Body of pancreas (tissue), 4 donors: ENCODE results near the gene MYMX. TPM values are rescaled to one million over a fixed set of nuclear protein-coding genes. Genes with fewer than 3 reads are reported as not detected.
A peak's percentile ranks its signal among the peaks of the same experiment; 100 is the strongest.

Experiments used
- ATAC-seq: fragments of 150-250 bp; one replicate; pipeline ENCODE4 v1.9.1; 2016
- DNase-seq, 4 donors: peaks; one replicate each; pipeline ENCODE4 v3.0.0-alpha.2; 2019
- H3K27ac ChIP-seq, 4 donors: fragments of 200-600 bp; sonication (generic); 1 replicate in 3 of 4; 2 replicates in 1 of 4; pipeline versions ENCODE4 v1.5.1 to v1.6.1; 2016 to 2019; ENCODE audit warnings: mild to moderate bottlenecking in 1 of 4, mixed read lengths in 1 of 4, moderate library complexity in 1 of 4
- H3K27me3 ChIP-seq, 2 donors: fragments of 200-600 bp; sonication (generic); one replicate each; pipeline ENCODE4 v1.6.0; 2016; ENCODE audit warnings: mild to moderate bottlenecking in 1 of 2
- H3K36me3 ChIP-seq, 2 donors: fragments of 200-600 bp; sonication (generic); replicated peaks in 1 of 2; 2 replicates each; pipeline ENCODE4 v1.5.1; 2016; ENCODE audit warnings: low read depth in 2 of 2; ENCODE audit not compliant: insufficient read depth in 1 of 2
- H3K4me1 ChIP-seq: fragments of 200-600 bp; sonication (generic); one replicate; pipeline ENCODE4 v1.6.0; 2016
- H3K4me3 ChIP-seq, 2 donors: fragments of 200-600 bp; sonication (generic); 1 replicate in 1 of 2; 2 replicates in 1 of 2; pipeline ENCODE4 v1.5.1; 2016 to 2019
- H3K9me3 ChIP-seq, 3 donors: fragments of 200-600 bp; sonication (generic); 1 replicate in 2 of 3; 2 replicates in 1 of 3; pipeline ENCODE4 v1.5.1; 2016
- POLR2A ChIP-seq, 3 donors: fragments of 450-650 bp; IDR thresholded peaks; one replicate each; pipeline ENCODE4 v1.6.1; 2016; ENCODE audit warnings: antibody characterized with exemption in 3 of 3, mild to moderate bottlenecking in 2 of 3
- WGBS, 2 donors: methylation state at CpG; one replicate each; pipeline ENCODE4 v1.1.5; 2017; 5-methylcytosine and 5-hydroxymethylcytosine counted together
- intact Hi-C: fragments of 100-400 bp; cut with DNase I; formaldehyde crosslinking; loops from one replicate; pipeline ENCODE4 v1.15.1; 2023
- total RNA-seq, 2 donors: library from RNA; depleted of rRNA; stranded (reverse); fragments of >200 nt; gene quantifications; one replicate each; pipeline ENCODE4 v1.1.0, GENCODE V29; 2016
- TF ChIP-seq, protein P1 (sequence below), 7 experiments: fragments of 450-650 bp in 4 of 7; fragments of 200-600 bp in 3 of 7; sonication (generic) in 3 of 7; IDR thresholded peaks; one replicate each; pipeline ENCODE4 v1.5.1; 2016 to 2019; ENCODE audit warnings: antibody characterized with exemption in 7 of 7

The MYMX gene
- total RNA-seq, 2 donors from 2014 or later: 4.2 TPM; not detected in 1

DNA sequence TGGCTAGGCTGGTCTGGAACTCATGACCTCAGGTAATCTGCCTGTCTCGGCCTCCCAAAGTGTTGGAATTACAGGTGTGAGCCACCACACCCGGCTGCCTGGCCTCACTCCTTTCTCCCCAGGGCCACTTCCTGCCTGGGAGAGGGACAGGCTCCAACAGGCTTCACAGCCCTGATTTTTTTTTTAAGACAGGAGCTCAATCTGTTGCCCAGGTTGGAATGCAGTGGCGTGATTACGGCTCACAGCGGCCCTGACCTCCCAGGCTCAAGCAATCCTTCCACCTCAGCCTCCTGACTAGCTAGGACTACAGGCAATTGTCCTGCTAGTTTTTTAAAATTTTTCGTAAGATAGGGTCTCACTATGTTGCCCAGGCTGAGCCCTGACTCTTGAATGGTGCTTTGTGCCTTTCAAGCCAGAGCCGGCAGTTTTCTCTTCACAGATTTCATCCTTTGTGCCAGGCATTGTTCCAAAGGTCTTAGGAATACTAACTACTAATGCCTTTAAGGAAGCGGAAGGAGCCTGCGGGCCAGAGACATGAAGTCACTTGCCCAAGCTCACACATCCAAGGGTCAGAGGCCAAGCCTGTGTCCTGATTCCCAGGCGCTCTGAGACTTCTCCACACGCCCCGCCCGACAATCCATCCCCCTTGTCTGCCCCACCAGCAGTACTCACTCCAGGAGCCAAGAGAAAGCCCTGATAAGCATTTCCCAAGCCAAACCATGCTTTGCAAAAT lies 38.9 kb upstream of the MYMX start:
- intact Hi-C loops: loop anchor here (10.0 kb wide), 1 partner anchor 167 kb away; the partner anchor contains the start of gene SPATS1
- Histone ChIP-seq H3K27ac (no peak overlapping the region), H3K4me1 (peaks cover 3% of the 10 kb centered on the region), H3K4me3 (no peak overlapping the region), H3K27me3 (no peaks in the 10 kb centered on the region), H3K9me3 (no peaks in the 10 kb centered on the region), H3K36me3 (no peaks in the 10 kb centered on the region)
- ATAC-seq (peak; percentile 57), DNase-seq (peak in 3 of 4 donors; percentile 31 to 62 (median 50))
- TF ChIP-seq, protein P1, sequence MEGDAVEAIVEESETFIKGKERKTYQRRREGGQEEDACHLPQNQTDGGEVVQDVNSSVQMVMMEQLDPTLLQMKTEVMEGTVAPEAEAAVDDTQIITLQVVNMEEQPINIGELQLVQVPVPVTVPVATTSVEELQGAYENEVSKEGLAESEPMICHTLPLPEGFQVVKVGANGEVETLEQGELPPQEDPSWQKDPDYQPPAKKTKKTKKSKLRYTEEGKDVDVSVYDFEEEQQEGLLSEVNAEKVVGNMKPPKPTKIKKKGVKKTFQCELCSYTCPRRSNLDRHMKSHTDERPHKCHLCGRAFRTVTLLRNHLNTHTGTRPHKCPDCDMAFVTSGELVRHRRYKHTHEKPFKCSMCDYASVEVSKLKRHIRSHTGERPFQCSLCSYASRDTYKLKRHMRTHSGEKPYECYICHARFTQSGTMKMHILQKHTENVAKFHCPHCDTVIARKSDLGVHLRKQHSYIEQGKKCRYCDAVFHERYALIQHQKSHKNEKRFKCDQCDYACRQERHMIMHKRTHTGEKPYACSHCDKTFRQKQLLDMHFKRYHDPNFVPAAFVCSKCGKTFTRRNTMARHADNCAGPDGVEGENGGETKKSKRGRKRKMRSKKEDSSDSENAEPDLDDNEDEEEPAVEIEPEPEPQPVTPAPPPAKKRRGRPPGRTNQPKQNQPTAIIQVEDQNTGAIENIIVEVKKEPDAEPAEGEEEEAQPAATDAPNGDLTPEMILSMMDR (IDR thresholded peaks at IDR 0.05): no peak
- TF ChIP-seq POLR2A (IDR thresholded peaks at IDR 0.05): no peak
- WGBS, 2 donors: 87 to 90% methylated on average over 13 of the region's 13 CpGs

GRCh38 chr6:44178424-44179071 lies 38.2 kb upstream of the MYMX start:
- no peak overlapping the region for H3K27ac ChIP-seq
- ATAC-seq: no peak
- intact Hi-C loops: loop anchor here (10.0 kb wide), 1 partner anchor 166 kb away; the partner anchor contains the start of gene SPATS1

DNA sequence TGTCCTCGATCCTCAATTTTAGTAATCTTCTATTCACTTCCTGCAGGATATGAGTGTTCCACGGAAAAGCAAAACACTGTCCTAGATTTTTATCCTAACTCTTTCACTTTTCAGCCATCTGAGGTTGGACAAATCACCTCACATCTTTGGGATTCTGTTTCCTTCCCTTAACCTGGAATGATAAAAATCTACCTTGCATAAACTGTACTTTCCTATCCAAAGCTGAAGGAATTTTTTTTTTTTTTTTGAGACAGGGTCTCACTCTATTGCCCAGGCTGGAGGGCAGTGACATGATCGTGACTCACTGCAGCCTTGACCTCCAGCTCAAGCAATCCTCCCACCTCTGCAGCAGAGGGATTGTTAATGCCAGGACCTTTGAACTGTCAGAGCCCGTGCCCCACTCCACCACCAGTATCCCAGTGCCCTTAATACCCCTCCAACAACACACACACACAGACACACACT lies 37.6 kb upstream of the MYMX start:
- Histone ChIP-seq H3K27me3 (no peaks in the 10 kb centered on the region), H3K9me3 (no peaks in the 10 kb centered on the region), H3K4me3 (no peak overlapping the region), H3K36me3 (no peaks in the 10 kb centered on the region), H3K27ac (no peak overlapping the region), H3K4me1 (no peaks in the 10 kb centered on the region)
- 35 to 38% methylated on average over 4 of the region's 4 CpGs for WGBS, 2 donors
- TF ChIP-seq, protein P1 (IDR thresholded peaks at IDR 0.05): no peak
- TF ChIP-seq POLR2A (IDR thresholded peaks at IDR 0.05): no peak
- ATAC-seq (no peak), DNase-seq (no peak)
- intact Hi-C loops: loop anchor here (10.0 kb wide), 1 partner anchor 166 kb away; the partner anchor contains the start of gene SPATS1

More at GRCh38 chr6:44178424-44179071, 38.2 kb upstream of the MYMX start:
- no peaks in the 10 kb centered on the region for H3K36me3 ChIP-seq
- H3K9me3 ChIP-seq: no peaks in the 10 kb centered on the region
- no peak overlapping the region for H3K4me3 ChIP-seq
- 76 to 79% methylated on average over 9 of the region's 9 CpGs for WGBS, 2 donors
- no peak for DNase-seq
- TF ChIP-seq, protein P1 (IDR thresholded peaks at IDR 0.05): no peak
- no peak for TF ChIP-seq POLR2A (IDR thresholded peaks at IDR 0.05)
- H3K27me3 ChIP-seq: no peaks in the 10 kb centered on the region
- no peaks in the 10 kb centered on the region for H3K4me1 ChIP-seq

DNA sequence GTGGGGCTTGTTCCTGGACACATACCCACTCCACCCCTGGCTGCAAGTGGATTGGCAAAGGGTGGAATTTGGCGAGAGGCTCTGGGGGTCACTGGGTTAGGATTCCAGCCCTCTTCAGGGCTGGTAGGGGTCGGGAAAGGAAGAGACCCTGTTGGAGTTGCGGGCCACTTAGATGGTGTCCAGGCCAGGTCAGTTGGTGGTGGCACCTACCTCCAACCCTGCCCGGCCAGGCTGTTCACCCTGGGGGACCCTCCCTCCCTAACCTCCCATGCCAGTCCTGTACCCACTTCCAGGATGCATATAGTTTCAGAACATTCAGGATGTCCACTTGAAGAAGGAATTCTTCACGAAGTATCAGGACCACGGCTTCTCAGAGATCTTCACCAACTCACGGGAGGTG lies 37.1 kb upstream of the MYMX start:
- H3K36me3 ChIP-seq: no peaks in the 10 kb centered on the region
- TF ChIP-seq POLR2A (IDR thresholded peaks at IDR 0.05): no peak
- TF ChIP-seq, protein P1 (IDR thresholded peaks at IDR 0.05): no peak
- no peak overlapping the region for H3K27ac ChIP-seq
- WGBS, 2 donors: 88 to 95% methylated on average over 6 to 7 of the region's 7 CpGs
- H3K27me3 ChIP-seq: no peaks in the 10 kb centered on the region
- H3K4me3 ChIP-seq: no peak overlapping the region
- H3K9me3 ChIP-seq: no peaks in the 10 kb centered on the region
- H3K4me1 ChIP-seq: no peaks in the 10 kb centered on the region
- intact Hi-C loops: loop anchor here (10.0 kb wide), 1 partner anchor 165 kb away; the partner anchor contains the start of gene SPATS1
- DNase-seq (no peak), ATAC-seq (no peak)
